CD8-positive, alpha-beta memory T cell (primary cell): Measurements from ENCODE around the gene QPCT. TPM values are rescaled to one million over a fixed set of nuclear protein-coding genes. Genes with fewer than 3 reads are reported as not detected.
"Not testable (repeated sequence)": the region's sequence is repeated elsewhere in the genome, so short reads cannot be mapped to it uniquely, and the experiment has no call there.

Experiments
- CTCF ChIA-PET: fragments of 350-600 bp; sonication (Branson Sonifier 250); formaldehyde crosslinking; loops from one replicate; lab custom pipeline; 2021; ENCODE audit warnings: antibody characterized with exemption; lab: Charles Lee
- POLR2A ChIA-PET: fragments of 350-600 bp; sonication (Branson Sonifier 250); formaldehyde crosslinking; loops from one replicate; lab custom pipeline; 2021; ENCODE audit warnings: antibody characterized with exemption; lab: Charles Lee
- DNase-seq, 5 donors: peaks; one replicate each; pipeline versions ENCODE4 v3.0.0 to v3.0.0-alpha.2; 2020 to 2022; ENCODE audit warnings: mixed read lengths in 1 of 5
- H3K27ac ChIP-seq: one replicate; pipeline ENCODE4 v1.7.0; 2013; ENCODE audit warnings: low read depth, mild to moderate bottlenecking, low read length, moderate library complexity
- H3K27me3 ChIP-seq: 2 replicates; pipeline ENCODE4 v1.7.0; 2013; ENCODE audit warnings: low read length, mild to moderate bottlenecking; ENCODE audit not compliant: insufficient read depth, poor library complexity, severe bottlenecking
- H3K36me3 ChIP-seq: 2 replicates; pipeline ENCODE4 v1.7.0; 2013; ENCODE audit warnings: mild to moderate bottlenecking, low read length, moderate library complexity; ENCODE audit not compliant: insufficient read depth
- H3K4me1 ChIP-seq: 2 replicates; pipeline ENCODE4 v1.7.0; 2013; ENCODE audit warnings: mild to moderate bottlenecking, low read length, moderate library complexity; ENCODE audit not compliant: insufficient read depth
- H3K4me3 ChIP-seq: 2 replicates; pipeline ENCODE4 v1.7.0; 2013; ENCODE audit warnings: mild to moderate bottlenecking, low read length
- H3K9me3 ChIP-seq: 2 replicates; pipeline ENCODE4 v1.7.0; 2013; ENCODE audit warnings: mild to moderate bottlenecking, low read length
- H3K27ac Mint-ChIP-seq, 8 donors: one replicate each; pipeline ENCODE4 v1.8.0; 2020 to 2021; ENCODE audit warnings: mixed read lengths in 8 of 8, mild to moderate bottlenecking in 6 of 8, inconsistent platforms in 3 of 8, moderate library complexity in 3 of 8
- H3K27me3 Mint-ChIP-seq, 2 donors: one replicate each; pipeline ENCODE4 v1.8.0; 2020 to 2021; ENCODE audit warnings: mixed read lengths in 2 of 2, mild to moderate bottlenecking in 1 of 2, moderate library complexity in 1 of 2
- H3K36me3 Mint-ChIP-seq, 3 donors: one replicate each; pipeline ENCODE4 v1.8.0; 2020 to 2021; ENCODE audit warnings: mixed read lengths in 3 of 3, inconsistent platforms in 1 of 3, mild to moderate bottlenecking in 1 of 3
- H3K4me1 Mint-ChIP-seq, 3 donors: one replicate each; pipeline ENCODE4 v1.8.0; 2020 to 2021; ENCODE audit warnings: mixed read lengths in 3 of 3, inconsistent platforms in 1 of 3, mild to moderate bottlenecking in 1 of 3
- H3K4me3 Mint-ChIP-seq, 7 donors: one replicate each; pipeline ENCODE4 v1.8.0; 2020 to 2021; ENCODE audit warnings: mixed read lengths in 7 of 7, mild to moderate bottlenecking in 6 of 7, moderate library complexity in 4 of 7, inconsistent platforms in 2 of 7
- H3K9me3 Mint-ChIP-seq, 5 donors: one replicate each; pipeline ENCODE4 v1.8.0; 2020 to 2022; ENCODE audit warnings: mixed read lengths in 5 of 5, mild to moderate bottlenecking in 3 of 5, moderate library complexity in 2 of 5, inconsistent platforms in 1 of 5
- polyA plus RNA-seq: library from polyadenylated mRNA; unstranded; fragments of 300-500 nt; fragmentation: Illumina TruSeq; gene quantifications from one replicate; pipeline ENCODE4 v1.2.3, GENCODE V29; 2021
- total RNA-seq, 2 experiments: library from RNA; stranded (reverse); gene quantifications; one replicate each; pipeline ENCODE4 v1.2.3, GENCODE V29; 2021

Gene QPCT
- total and polyA plus RNA-seq, 3 experiments from 2014 or later, result 0.26 to 4.2 (median 3.9) TPM

DNA sequence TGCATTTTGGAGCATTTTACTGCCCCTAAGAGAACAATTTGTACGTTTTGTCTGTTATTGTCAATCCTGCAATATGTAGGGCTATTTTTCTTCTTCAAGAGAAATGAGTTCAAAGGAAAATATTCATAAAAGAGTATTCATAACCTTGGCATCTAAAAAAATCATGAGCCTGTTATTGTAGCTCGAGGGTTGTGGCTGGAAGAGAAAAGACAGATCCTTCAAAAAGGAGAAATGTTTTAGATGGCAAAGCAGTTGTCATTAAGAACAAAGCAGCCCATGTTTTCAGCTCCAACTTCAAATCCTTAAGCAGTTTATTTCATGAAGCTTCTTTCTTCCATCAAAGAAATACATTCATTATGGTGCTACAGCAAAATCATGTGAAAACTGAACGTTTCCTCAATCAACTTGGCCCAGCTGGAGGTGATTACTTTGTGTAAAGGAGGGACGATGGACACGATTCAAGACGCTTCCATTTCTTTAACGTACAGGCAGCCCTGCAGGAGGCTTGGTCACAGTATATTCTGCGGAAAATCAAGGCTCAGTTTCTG is 31.4 kb downstream of the QPCT start:
- Mint-ChIP-seq H3K9me3 (no peaks in the 10 kb centered on the region), H3K4me3 (peak overlapping the region in 6 of 7 donors; percentile 22 to 57 (median 50)), H3K27me3 (peaks cover 20 to 52% of the 10 kb centered on the region in 2 donors), H3K4me1 (peaks cover 14 to 18% (median 16%) of the 10 kb centered on the region in 3 donors), H3K27ac (peak overlapping the region in 3 of 8 donors; percentile 1 to 27 (median 23)), H3K36me3 (no peaks in the 10 kb centered on the region)
- peaks cover 16% of the 10 kb centered on the region for H3K4me1 ChIP-seq
- peaks cover 27% of the 10 kb centered on the region for H3K27me3 ChIP-seq
- no peaks in the 10 kb centered on the region for H3K36me3 ChIP-seq
- CTCF ChIA-PET, result interaction anchor here (1.0 to 1.9 kb wide), 3 partner anchors 9 to 515 kb away, joined by 3 to 5 read pairs (median 4); no protein-coding TSS in a partner anchor
- H3K4me3 ChIP-seq, result no peak overlapping the region
- H3K27ac ChIP-seq, result no peak overlapping the region
- no peak for DNase-seq
- H3K9me3 ChIP-seq, result no peaks in the 10 kb centered on the region
- POLR2A ChIA-PET, result interaction anchor here (1.3 kb wide), 1 partner anchor 14 kb away, joined by 4 read pairs; no protein-coding TSS in a partner anchor

DNA sequence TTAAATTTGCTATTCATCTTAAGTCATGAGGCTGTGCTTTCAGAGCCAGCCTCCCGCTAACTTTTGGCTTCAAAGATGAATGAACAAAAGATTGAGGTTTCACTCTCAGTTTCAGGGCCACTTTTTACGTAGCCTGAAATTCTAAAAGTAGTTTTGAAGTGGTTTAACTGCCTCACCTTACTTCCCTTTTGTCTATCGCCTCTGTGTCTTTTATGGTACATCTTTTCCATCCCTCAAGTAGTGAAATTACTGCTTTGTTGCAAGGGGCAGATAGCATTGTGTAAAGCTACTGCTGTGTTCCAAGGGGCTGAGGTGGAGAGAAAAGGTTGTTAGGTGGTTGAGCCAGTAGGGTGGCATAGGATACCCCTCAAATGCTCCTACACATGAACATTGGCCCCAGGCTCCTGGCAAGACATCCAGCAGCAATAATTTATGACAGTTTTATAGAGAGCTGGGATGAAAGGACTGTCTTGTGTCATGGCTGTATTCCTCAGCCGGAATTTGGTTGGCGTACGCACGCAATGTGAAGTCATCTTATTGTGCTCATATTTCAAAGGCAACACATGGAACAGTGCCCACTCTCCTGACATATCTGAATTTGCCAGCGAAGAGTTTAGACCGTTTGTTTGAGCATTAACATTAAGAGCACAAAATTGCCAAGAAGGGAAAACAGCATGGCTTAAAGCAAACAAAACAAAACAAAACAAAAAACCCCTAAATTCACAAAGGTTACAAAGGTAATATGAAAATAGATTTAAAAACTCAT is 32.2 kb downstream of the QPCT start:
- peaks cover 20 to 52% of the 10 kb centered on the region in 2 donors for H3K27me3 Mint-ChIP-seq

DNA sequence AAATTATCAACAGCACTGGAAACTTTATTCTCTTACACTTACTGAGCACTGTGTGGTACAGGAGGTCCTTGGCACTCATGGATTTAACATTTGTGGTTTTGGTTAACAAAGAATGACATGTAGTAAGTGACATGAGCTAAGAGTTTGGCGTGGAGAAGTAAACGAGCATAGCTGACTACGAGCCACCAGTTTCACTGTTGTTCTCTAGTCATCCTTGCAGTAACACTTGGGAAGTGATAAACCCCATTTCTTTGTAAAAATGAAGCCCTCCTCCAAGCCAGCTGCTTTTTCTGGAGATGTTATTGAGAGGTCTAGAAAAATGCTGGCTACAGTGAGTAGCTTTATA is 32.7 kb downstream of the QPCT start:
- ChIA-PET CTCF (interaction anchor here (0.7 to 1.7 kb wide), 5 partner anchors 13 to 500 kb away, joined by 3 to 4 read pairs (median 3); no protein-coding TSS in a partner anchor), POLR2A (interaction anchor here (0.6 kb wide), 1 partner anchor 10 kb away, joined by 3 read pairs; no protein-coding TSS in a partner anchor)
- peaks cover 27% of the 10 kb centered on the region for H3K27me3 ChIP-seq
- no peak for DNase-seq
- Mint-ChIP-seq H3K27me3 (peaks cover 20 to 48% of the 10 kb centered on the region in 2 donors), H3K4me1 (peaks cover 14 to 18% (median 16%) of the 10 kb centered on the region in 3 donors), H3K27ac (peak overlapping the region in 1 of 8 donors; percentile 23), H3K4me3 (no peak overlapping the region), H3K9me3 (no peaks in the 10 kb centered on the region), H3K36me3 (no peaks in the 10 kb centered on the region)
- H3K4me1 ChIP-seq, result peaks cover 16% of the 10 kb centered on the region
- H3K27ac ChIP-seq, result no peak overlapping the region
- no peaks in the 10 kb centered on the region for H3K9me3 ChIP-seq
- no peak overlapping the region for H3K4me3 ChIP-seq
- no peaks in the 10 kb centered on the region for H3K36me3 ChIP-seq

More for the DNA sequence above, 32.2 kb downstream of the QPCT start:
- Mint-ChIP-seq H3K9me3 (no peaks in the 10 kb centered on the region), H3K4me1 (peaks cover 14 to 18% (median 16%) of the 10 kb centered on the region in 3 donors), H3K36me3 (no peaks in the 10 kb centered on the region), H3K27ac (peak overlapping the region in 4 of 8 donors; percentile 1 to 56 (median 31)), H3K4me3 (peak overlapping the region in 5 of 7 donors; percentile 22 to 63 (median 49))
- no peaks in the 10 kb centered on the region for H3K36me3 ChIP-seq
- H3K4me1 ChIP-seq, result peaks cover 16% of the 10 kb centered on the region
- ChIA-PET CTCF (interaction anchor here (1.1 to 1.9 kb wide), 5 partner anchors 10 to 514 kb away, joined by 3 to 5 read pairs (median 3); no protein-coding TSS in a partner anchor), POLR2A (interaction anchor here (0.5 to 0.6 kb wide), 2 partner anchors 9 to 984 kb away, joined by 3 read pairs; no protein-coding TSS in a partner anchor)
- H3K4me3 ChIP-seq, result no peak overlapping the region
- no peaks in the 10 kb centered on the region for H3K9me3 ChIP-seq
- H3K27me3 ChIP-seq, result peaks cover 27% of the 10 kb centered on the region
- no peak overlapping the region for H3K27ac ChIP-seq
- DNase-seq, result peak in 2 of 5 donors; percentile 52 to 64

DNA sequence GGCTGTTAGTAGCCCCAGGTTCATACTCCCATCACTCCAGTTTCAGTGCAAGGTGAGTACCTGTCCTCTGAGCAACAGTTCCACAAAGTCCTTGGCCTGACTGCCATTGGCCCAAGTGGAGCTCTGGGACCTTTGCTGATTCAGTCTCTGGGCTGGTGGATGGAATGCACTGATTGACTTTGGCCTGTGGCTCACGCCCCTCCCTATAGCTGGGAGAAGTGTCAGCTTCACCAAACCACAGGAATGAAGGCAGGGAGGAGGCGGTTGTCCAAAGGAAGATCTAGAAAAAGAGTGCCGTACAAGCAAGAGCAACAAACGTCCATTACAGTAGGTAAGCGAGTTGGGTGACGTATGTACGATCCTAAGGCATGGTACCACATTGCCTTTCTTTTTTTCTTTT is 34.0 kb downstream of the QPCT start:
- Histone ChIP-seq H3K27me3 (peaks cover 27% of the 10 kb centered on the region), H3K36me3 (no peaks in the 10 kb centered on the region), H3K27ac (no peak overlapping the region), H3K4me1 (peaks cover 16% of the 10 kb centered on the region), H3K9me3 (no peaks in the 10 kb centered on the region), H3K4me3 (no peak overlapping the region)
- no peak overlapping the region for H3K27ac Mint-ChIP-seq
- CTCF ChIA-PET, result no interaction called here
- POLR2A ChIA-PET, result no interaction called here
- no peaks in the 10 kb centered on the region for H3K9me3 Mint-ChIP-seq
- H3K4me1 Mint-ChIP-seq, result peaks cover 14 to 18% (median 16%) of the 10 kb centered on the region in 3 donors
- H3K4me3 Mint-ChIP-seq, result peak overlapping the region in 1 of 7 donors; percentile 1
- peaks cover 20 to 40% of the 10 kb centered on the region in 2 donors for H3K27me3 Mint-ChIP-seq
- no peak for DNase-seq
- H3K36me3 Mint-ChIP-seq, result no peaks in the 10 kb centered on the region

DNA sequence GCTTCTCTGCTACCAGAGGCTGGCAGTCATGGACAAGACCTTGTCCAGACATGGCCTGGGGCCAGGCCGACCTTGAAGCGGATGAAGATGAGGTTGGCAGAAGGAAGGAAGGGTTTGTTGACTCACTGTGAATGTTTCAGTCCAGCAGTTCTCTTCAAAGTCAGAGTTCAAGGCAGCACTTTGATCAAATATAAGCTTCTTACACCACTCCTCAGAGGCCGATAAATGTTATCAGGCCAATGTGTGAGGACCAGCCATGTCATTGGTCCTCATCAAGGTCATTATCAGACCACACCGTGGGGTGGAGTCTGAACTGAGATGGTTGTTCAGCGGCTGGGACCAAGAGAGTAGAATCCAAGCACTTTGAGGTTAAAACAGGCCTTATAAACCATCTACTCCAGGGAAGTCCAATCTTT is 35.5 kb downstream of the QPCT start:
- no peak overlapping the region for H3K27ac ChIP-seq
- no peak for DNase-seq
- peaks cover 16% of the 10 kb centered on the region for H3K4me1 ChIP-seq
- no peaks in the 10 kb centered on the region for H3K36me3 Mint-ChIP-seq
- peaks cover 9 to 30% of the 10 kb centered on the region in 2 donors for H3K27me3 Mint-ChIP-seq
- H3K4me3 Mint-ChIP-seq, result no peak overlapping the region
- ChIA-PET CTCF (interaction anchor here (4.0 kb wide), 1 partner anchor 16 kb away, joined by 15 read pairs; no protein-coding TSS in a partner anchor), POLR2A (interaction anchor here (0.5 to 0.6 kb wide), 2 partner anchors 272 to 569 kb away, joined by 3 read pairs; no protein-coding TSS in a partner anchor)
- H3K27ac Mint-ChIP-seq, result no peak overlapping the region
- H3K27me3 ChIP-seq, result peaks cover 23% of the 10 kb centered on the region
- peaks cover 14 to 18% (median 16%) of the 10 kb centered on the region in 3 donors for H3K4me1 Mint-ChIP-seq
- H3K36me3 ChIP-seq, result no peaks in the 10 kb centered on the region
- H3K9me3 ChIP-seq, result no peaks in the 10 kb centered on the region
- no peak overlapping the region for H3K4me3 ChIP-seq
- no peaks in the 10 kb centered on the region for H3K9me3 Mint-ChIP-seq

DNA sequence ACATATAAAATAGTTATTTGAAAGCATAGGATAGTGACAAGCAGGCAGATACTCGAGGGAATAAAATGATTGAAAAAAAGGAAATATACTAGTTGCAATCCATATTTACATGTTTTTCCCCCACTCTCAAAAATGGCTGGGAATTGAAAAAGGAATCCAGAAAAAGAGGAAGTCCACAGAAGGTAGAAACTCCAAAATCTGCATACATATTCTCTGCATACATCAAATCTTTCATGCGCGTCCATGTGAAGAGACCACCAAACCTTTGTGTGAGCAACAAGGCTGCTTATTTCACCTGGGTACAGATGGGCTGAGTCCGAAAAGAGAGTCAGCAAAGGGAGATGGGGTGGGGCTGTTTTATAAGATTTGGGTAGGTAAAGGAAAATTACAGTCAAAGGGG is 36.4 kb downstream of the QPCT start:
- H3K4me3 Mint-ChIP-seq, H3K36me3 ChIP-seq, POLR2A ChIA-PET, H3K27ac ChIP-seq, H3K4me3 ChIP-seq, DNase-seq, H3K9me3 ChIP-seq, H3K9me3 Mint-ChIP-seq, H3K36me3 Mint-ChIP-seq, H3K27ac Mint-ChIP-seq: not testable (repeated sequence)
- Histone ChIP-seq H3K27me3 (peaks cover 17% of the 10 kb centered on the region), H3K4me1 (peaks cover 16% of the 10 kb centered on the region)
- Mint-ChIP-seq H3K27me3 (peaks cover 9 to 24% of the 10 kb centered on the region in 2 donors), H3K4me1 (peaks cover 13 to 15% (median 15%) of the 10 kb centered on the region in 3 donors)
- CTCF ChIA-PET, result interaction anchor here (4.0 kb wide), 1 partner anchor 16 kb away, joined by 15 read pairs; no protein-coding TSS in a partner anchor

DNA sequence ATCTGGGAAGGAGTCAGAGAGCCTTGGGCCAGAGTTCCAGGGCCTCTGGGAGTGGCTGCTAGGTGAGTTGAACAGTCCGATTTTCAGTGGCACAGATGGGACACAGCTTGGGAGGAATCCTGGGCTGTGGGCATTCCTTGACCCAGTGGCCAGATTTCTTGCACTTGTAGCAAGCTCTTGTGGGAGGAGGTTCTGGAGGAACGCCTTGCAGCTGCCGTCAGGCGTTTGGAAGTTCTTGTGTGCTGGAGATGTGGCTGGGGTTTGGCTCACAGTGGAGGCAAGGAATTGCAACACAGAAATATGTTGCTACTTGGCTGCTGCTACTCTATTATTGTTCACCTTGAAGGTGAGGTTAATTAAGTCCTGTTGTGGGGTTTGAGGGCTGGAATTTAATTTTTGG is 39.8 kb downstream of the QPCT start:
- H3K9me3 Mint-ChIP-seq, H3K4me3 ChIP-seq, H3K36me3 ChIP-seq, H3K27ac ChIP-seq, H3K4me1 Mint-ChIP-seq, H3K27me3 Mint-ChIP-seq, DNase-seq, H3K4me3 Mint-ChIP-seq, H3K27ac Mint-ChIP-seq, CTCF ChIA-PET, H3K4me1 ChIP-seq, H3K36me3 Mint-ChIP-seq, H3K27me3 ChIP-seq, POLR2A ChIA-PET, H3K9me3 ChIP-seq: not testable (repeated sequence)
